HepG2 (cell line): ENCODE measurements around the gene NLRC3. TPM values are rescaled to one million over a fixed set of nuclear protein-coding genes. Genes with fewer than 3 reads are reported as not detected.

Experiments
- CBX1 ChIP-seq: IDR thresholded peaks from one replicate; pipeline ENCODE4 v1.6.1; 2016; ENCODE audit warnings: antibody characterized with exemption, low read depth
- CC2D1A ChIP-seq: sonication (generic); formaldehyde crosslinking; IDR thresholded peaks from 2 replicates; pipeline ENCODE4 v1.8.1; 2023; ENCODE audit warnings: mild to moderate bottlenecking, missing genetic modification reagents
- GATAD1 ChIP-seq: IDR thresholded peaks from 2 replicates; pipeline ENCODE4 v1.6.1; 2016; ENCODE audit warnings: missing genetic modification reagents, missing compliant biosample characterization
- MYC ChIP-seq: sonication (generic); formaldehyde crosslinking; IDR thresholded peaks from 2 replicates; pipeline ENCODE4 v1.9.0; 2021; ENCODE audit warnings: missing genetic modification reagents, borderline replicate concordance
- POGZ ChIP-seq: sonication (generic); formaldehyde crosslinking; IDR thresholded peaks from 2 replicates; pipeline ENCODE4 v1.4.0; 2020; ENCODE audit warnings: mild to moderate bottlenecking, missing genetic modification reagents
- REXO4 ChIP-seq: sonication (generic); formaldehyde crosslinking; IDR thresholded peaks from 2 replicates; pipeline ENCODE4 v1.8.0; 2022; ENCODE audit warnings: missing genetic modification reagents, mild to moderate bottlenecking, borderline replicate concordance
- SRSF9 ChIP-seq: fragments of 200-400 bp; formaldehyde crosslinking; IDR thresholded peaks from 2 replicates; pipeline ENCODE4 v1.6.1; 2018; ENCODE audit warnings: borderline replicate concordance, mild to moderate bottlenecking, low read depth, low read length; ENCODE audit not compliant: insufficient read depth, poor library complexity, severe bottlenecking
- THAP11 ChIP-seq: IDR thresholded peaks from 2 replicates; pipeline ENCODE4 v1.6.1; 2016; ENCODE audit warnings: missing biosample characterization, missing genetic modification reagents
- ZIK1 ChIP-seq: sonication (generic); formaldehyde crosslinking; IDR thresholded peaks from 2 replicates; pipeline ENCODE4 v1.5.0; 2020; ENCODE audit warnings: mild to moderate bottlenecking, low read depth, missing genetic modification reagents, borderline replicate concordance
- ZMYM4 ChIP-seq: sonication (generic); formaldehyde crosslinking; IDR thresholded peaks from 2 replicates; pipeline ENCODE4 v1.8.1; 2023; ENCODE audit warnings: mild to moderate bottlenecking, missing genetic modification reagents
- ZNF282 ChIP-seq: fragments of 450-650 bp; IDR thresholded peaks from 2 replicates; pipeline ENCODE4 v1.6.1; 2018; ENCODE audit not compliant: partially characterized antibody
- ZNF546 ChIP-seq: sonication (generic); formaldehyde crosslinking; conservative IDR thresholded peaks from 2 replicates; pipeline ENCODE4 v1.8.1; 2023; ENCODE audit warnings: mild to moderate bottlenecking, missing genetic modification reagents
- ZNF589 ChIP-seq: sonication (generic); formaldehyde crosslinking; conservative IDR thresholded peaks from 2 replicates; pipeline ENCODE4 v1.8.0; 2022; ENCODE audit warnings: mild to moderate bottlenecking, moderate library complexity, missing genetic modification reagents
- ZNF780A ChIP-seq: sonication (generic); formaldehyde crosslinking; IDR thresholded peaks from 2 replicates; pipeline ENCODE4 v1.8.0; 2022; ENCODE audit warnings: mild to moderate bottlenecking, missing genetic modification reagents, moderate library complexity
- polyA plus RNA-seq, 8 experiments: library from polyadenylated mRNA; depleted of rRNA in 3 of 8; stranded (reverse) in 7 of 8; unstranded in 1 of 8; fragments of >200 nt; fragmentation: Illumina TruSeq in 4 of 8; extraction: Trizol in 4 of 8; gene quantifications; 2 replicates each; pipeline versions ENCODE4 v1.2.1 to v1.2.3, GENCODE V29; 2011 to 2016; ENCODE audit warnings: low read depth in 4 of 8, missing spikeins in 1 of 8, mixed read lengths in 1 of 8; ENCODE audit not compliant: insufficient read depth in 1 of 8
- total RNA-seq, 5 experiments: library from RNA; depleted of rRNA; stranded (reverse); fragments of >200 nt; fragmentation: Illumina TruSeq; extraction: Trizol; gene quantifications; 2 replicates each; pipeline ENCODE4 v1.2.3, GENCODE V29; 2016; ENCODE audit warnings: low read depth in 1 of 5
- TF ChIP-seq, protein P1 (sequence below): sonication (generic); formaldehyde crosslinking; IDR thresholded peaks from 2 replicates; pipeline ENCODE4 v1.5.0; 2020; ENCODE audit warnings: mild to moderate bottlenecking, missing genetic modification reagents
- TF ChIP-seq, protein P2 (sequence below): sonication (generic); formaldehyde crosslinking; IDR thresholded peaks from 2 replicates; pipeline ENCODE4 v1.9.0; 2021; ENCODE audit warnings: missing genetic modification reagents, borderline replicate concordance
- TF ChIP-seq, protein P3 (sequence below): sonication (generic); formaldehyde crosslinking; conservative IDR thresholded peaks from 2 replicates; pipeline ENCODE4 v1.4.0; 2020; ENCODE audit warnings: missing genetic modification reagents
- TF ChIP-seq, protein P4 (sequence below): sonication (generic); formaldehyde crosslinking; IDR thresholded peaks from 2 replicates; pipeline ENCODE4 v1.4.0; 2020; ENCODE audit warnings: missing genetic modification reagents, mild to moderate bottlenecking, borderline replicate concordance
- TF ChIP-seq, protein P5 (sequence below): sonication (generic); formaldehyde crosslinking; IDR thresholded peaks from 2 replicates; pipeline ENCODE4 v1.5.0; 2020; ENCODE audit warnings: mild to moderate bottlenecking, missing genetic modification reagents
- TF ChIP-seq, protein P6 (sequence below): sonication (generic); formaldehyde crosslinking; IDR thresholded peaks from 2 replicates; pipeline ENCODE4 v1.5.0; 2020; ENCODE audit warnings: missing genetic modification reagents, mild to moderate bottlenecking, borderline replicate concordance

The NLRC3 gene
- total and polyA plus RNA-seq, 2 of the 13 experiments (the other 11 are each of a cell fraction or from before 2014, with no cell fraction given): not detected

DNA sequence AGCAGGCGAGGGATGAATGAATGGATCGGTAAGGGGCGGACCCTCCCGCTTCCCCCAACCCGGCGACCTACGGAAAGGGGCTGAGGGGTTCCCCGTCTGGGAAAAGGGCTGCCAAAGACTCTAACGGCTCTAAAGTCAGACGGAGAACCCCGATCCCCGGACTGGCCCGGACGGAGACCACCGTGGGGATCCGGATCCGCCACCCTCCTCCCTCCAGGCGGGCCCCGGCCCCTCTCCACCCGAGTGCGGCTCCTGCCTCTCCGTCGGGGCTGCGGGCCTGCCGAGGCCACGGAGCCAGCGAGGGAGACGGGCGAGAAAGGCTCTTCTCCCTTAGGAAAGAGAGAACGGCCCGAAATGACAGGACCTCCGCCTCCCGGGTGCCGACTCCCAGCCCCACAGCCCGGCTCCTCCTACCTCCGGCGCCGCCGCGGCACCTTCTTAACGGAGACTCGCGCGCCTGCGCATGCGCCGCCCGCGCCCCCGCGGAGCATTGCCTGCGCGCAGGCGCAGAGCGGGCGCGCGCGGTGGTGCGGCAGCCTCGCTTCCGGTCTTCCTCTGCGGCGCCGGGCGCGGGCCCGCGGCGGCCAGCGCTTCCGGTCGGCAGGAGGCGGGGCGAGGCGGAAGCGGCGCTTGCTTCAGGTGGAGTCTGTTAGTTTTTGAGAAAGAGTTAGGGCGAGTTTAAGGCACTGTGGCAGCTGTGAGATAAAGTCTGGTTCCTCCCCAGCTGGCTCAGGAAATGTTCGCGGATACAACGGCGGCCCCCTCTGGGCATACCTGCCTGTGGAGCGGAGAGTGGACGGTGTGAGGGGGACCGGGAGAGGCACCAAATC is 34.2 kb upstream of the NLRC3 start, which contains the start of gene SLX4 (continued):
- TF ChIP-seq, protein P1, sequence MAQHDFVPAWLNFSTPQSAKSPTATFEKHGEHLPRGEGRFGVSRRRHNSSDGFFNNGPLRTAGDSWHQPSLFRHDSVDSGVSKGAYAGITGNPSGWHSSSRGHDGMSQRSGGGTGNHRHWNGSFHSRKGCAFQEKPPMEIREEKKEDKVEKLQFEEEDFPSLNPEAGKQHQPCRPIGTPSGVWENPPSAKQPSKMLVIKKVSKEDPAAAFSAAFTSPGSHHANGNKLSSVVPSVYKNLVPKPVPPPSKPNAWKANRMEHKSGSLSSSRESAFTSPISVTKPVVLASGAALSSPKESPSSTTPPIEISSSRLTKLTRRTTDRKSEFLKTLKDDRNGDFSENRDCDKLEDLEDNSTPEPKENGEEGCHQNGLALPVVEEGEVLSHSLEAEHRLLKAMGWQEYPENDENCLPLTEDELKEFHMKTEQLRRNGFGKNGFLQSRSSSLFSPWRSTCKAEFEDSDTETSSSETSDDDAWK (CRISPR knock-in tag): no peak
- TF ChIP-seq ZIK1 (CRISPR knock-in tag) (no peak), ZNF546 (CRISPR knock-in tag) (no peak), ZNF282 (no peak), CBX1 (no peak), REXO4 (CRISPR knock-in tag) (no peak), MYC (CRISPR knock-in tag) (peak; percentile 15; the same call in 1 of the 2 replicates), THAP11 (CRISPR knock-in tag) (peak; percentile 80), GATAD1 (CRISPR knock-in tag) (peak; percentile 45; the same call in 1 of the 2 replicates), POGZ (CRISPR knock-in tag) (0 out of 2 replicates have a peak, but pooled peaks have one; percentile 22), ZNF780A (CRISPR knock-in tag) (no peak), CC2D1A (CRISPR knock-in tag) (no peak), ZMYM4 (CRISPR knock-in tag) (peak; percentile 55; the same call in 1 of the 2 replicates), ZNF589 (no peak), SRSF9 (no peak)
- TF ChIP-seq, protein P2, sequence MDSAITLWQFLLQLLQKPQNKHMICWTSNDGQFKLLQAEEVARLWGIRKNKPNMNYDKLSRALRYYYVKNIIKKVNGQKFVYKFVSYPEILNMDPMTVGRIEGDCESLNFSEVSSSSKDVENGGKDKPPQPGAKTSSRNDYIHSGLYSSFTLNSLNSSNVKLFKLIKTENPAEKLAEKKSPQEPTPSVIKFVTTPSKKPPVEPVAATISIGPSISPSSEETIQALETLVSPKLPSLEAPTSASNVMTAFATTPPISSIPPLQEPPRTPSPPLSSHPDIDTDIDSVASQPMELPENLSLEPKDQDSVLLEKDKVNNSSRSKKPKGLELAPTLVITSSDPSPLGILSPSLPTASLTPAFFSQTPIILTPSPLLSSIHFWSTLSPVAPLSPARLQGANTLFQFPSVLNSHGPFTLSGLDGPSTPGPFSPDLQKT (CRISPR knock-in tag): peak; percentile 11; the same call in 1 of the 2 replicates
- TF ChIP-seq, protein P3, sequence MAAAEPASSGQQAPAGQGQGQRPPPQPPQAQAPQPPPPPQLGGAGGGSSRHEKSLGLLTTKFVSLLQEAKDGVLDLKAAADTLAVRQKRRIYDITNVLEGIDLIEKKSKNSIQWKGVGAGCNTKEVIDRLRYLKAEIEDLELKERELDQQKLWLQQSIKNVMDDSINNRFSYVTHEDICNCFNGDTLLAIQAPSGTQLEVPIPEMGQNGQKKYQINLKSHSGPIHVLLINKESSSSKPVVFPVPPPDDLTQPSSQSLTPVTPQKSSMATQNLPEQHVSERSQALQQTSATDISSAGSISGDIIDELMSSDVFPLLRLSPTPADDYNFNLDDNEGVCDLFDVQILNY (CRISPR knock-in tag): no peak
- TF ChIP-seq, protein P4, sequence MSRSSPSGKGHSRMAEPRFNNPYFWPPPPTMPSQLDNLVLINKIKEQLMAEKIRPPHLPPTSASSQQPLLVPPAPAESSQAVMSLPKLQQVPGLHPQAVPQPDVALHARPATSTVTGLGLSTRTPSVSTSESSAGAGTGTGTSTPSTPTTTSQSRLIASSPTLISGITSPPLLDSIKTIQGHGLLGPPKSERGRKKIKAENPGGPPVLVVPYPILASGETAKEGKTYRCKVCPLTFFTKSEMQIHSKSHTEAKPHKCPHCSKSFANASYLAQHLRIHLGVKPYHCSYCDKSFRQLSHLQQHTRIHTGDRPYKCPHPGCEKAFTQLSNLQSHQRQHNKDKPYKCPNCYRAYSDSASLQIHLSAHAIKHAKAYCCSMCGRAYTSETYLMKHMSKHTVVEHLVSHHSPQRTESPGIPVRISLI (CRISPR knock-in tag): no peak
- TF ChIP-seq, protein P5, sequence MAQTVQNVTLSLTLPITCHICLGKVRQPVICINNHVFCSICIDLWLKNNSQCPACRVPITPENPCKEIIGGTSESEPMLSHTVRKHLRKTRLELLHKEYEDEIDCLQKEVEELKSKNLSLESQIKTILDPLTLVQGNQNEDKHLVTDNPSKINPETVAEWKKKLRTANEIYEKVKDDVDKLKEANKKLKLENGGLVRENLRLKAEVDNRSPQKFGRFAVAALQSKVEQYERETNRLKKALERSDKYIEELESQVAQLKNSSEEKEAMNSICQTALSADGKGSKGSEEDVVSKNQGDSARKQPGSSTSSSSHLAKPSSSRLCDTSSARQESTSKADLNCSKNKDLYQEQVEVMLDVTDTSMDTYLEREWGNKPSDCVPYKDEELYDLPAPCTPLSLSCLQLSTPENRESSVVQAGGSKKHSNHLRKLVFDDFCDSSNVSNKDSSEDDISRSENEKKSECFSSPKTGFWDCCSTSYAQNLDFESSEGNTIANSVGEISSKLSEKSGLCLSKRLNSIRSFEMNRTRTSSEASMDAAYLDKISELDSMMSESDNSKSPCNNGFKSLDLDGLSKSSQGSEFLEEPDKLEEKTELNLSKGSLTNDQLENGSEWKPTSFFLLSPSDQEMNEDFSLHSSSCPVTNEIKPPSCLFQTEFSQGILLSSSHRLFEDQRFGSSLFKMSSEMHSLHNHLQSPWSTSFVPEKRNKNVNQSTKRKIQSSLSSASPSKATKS (CRISPR knock-in tag): no peak
- TF ChIP-seq, protein P6, sequence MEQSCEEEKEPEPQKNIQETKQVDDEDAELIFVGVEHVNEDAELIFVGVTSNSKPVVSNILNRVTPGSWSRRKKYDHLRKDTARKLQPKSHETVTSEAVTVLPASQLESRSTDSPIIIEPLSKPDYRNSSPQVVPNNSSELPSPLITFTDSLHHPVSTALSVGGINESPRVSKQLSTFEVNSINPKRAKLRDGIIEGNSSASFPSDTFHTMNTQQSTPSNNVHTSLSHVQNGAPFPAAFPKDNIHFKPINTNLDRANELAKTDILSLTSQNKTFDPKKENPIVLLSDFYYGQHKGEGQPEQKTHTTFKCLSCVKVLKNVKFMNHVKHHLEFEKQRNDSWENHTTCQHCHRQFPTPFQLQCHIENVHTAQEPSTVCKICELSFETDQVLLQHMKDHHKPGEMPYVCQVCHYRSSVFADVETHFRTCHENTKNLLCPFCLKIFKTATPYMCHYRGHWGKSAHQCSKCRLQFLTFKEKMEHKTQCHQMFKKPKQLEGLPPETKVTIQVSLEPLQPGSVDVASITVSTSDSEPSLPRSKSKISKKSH (CRISPR knock-in tag): peak; percentile 52; the same call in 1 of the 2 replicates
